Peyer's patch (tissue), 4 donors: ENCODE results near the gene STAT2. TPM values are rescaled to one million over a fixed set of nuclear protein-coding genes. Genes with fewer than 3 reads are reported as not detected.

Source experiments
- DNase-seq, 3 donors: peaks; one replicate each; pipeline ENCODE4 v3.0.0-alpha.2; 2017 to 2019
- H3K27ac ChIP-seq, 4 donors: fragments of 200-600 bp; sonication (generic); one replicate each; pipeline ENCODE4 v1.5.1; 2016 to 2019
- H3K27me3 ChIP-seq, 2 donors: fragments of 200-600 bp; sonication (generic); one replicate each; pipeline ENCODE4 v1.5.1; 2019
- H3K36me3 ChIP-seq, 3 donors: fragments of 200-600 bp; sonication (generic); one replicate each; pipeline ENCODE4 v1.5.1; 2016 to 2019
- H3K4me1 ChIP-seq, 4 donors: fragments of 200-600 bp; sonication (generic); one replicate each; pipeline ENCODE4 v1.5.1; 2016 to 2019
- H3K4me3 ChIP-seq, 4 donors: fragments of 200-600 bp; sonication (generic); 1 replicate in 3 of 4; 2 replicates in 1 of 4; pipeline ENCODE4 v1.5.1; 2016 to 2019; ENCODE audit warnings: mild to moderate bottlenecking in 1 of 4
- H3K9me3 ChIP-seq, 4 donors: fragments of 200-600 bp; sonication (generic); one replicate each; pipeline ENCODE4 v1.5.1; 2016 to 2019; ENCODE audit warnings: mild to moderate bottlenecking in 1 of 4
- POLR2A ChIP-seq, 2 donors: fragments of 450-650 bp; IDR thresholded peaks; one replicate each; pipeline ENCODE4 v1.5.1; 2017; ENCODE audit warnings: antibody characterized with exemption in 2 of 2, mild to moderate bottlenecking in 2 of 2, moderate library complexity in 2 of 2
- small RNA-seq, 2 donors: library from RNA; depleted of rRNA; stranded (forward); fragments of <200 nt; gene quantifications; one replicate each; pipeline ENCODE3, GENCODE V24; 2016
- total RNA-seq, 4 donors: library from RNA; depleted of rRNA; stranded (reverse); fragments of >200 nt; gene quantifications; one replicate each; pipeline ENCODE4 v1.1.0, GENCODE V29; 2016
- TF ChIP-seq, protein P1 (sequence below), 6 experiments: fragments of 450-650 bp in 4 of 6; fragments of 200-600 bp in 2 of 6; sonication (generic) in 1 of 6; IDR thresholded peaks; one replicate each; pipeline ENCODE4 v1.5.1; 2017 to 2019; ENCODE audit warnings: antibody characterized with exemption in 6 of 6, mild to moderate bottlenecking in 3 of 6, moderate library complexity in 1 of 6

The STAT2 gene
- total RNA-seq, 4 donors from 2014 or later, result 100 to 355 (median 164) TPM

DNA sequence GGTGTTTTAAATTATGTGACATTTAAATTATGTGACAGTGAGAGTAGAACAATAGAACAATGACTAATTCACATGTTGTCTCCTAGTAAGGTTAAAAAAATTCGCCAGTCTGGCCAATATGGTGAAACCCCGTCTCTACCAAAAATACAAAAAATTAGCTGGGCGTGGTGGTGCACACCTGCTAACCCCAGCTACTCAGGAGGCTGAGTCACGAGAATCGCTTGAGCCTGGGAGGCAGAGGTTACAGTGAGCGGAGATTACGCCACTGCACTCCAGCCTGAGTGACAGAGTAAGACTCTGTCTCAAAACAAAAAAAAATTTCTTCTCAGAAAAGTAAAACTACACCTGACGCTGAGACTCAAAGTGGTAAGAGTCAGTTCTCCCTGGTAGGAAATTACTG is 62.5 kb downstream of the STAT2 start:
- TF ChIP-seq POLR2A (IDR thresholded peaks at IDR 0.05), result no peak
- Histone ChIP-seq H3K27me3 (no peaks in the 10 kb centered on the region), H3K4me1 (peaks cover 3 to 58% (median 15%) of the 10 kb centered on the region in 4 donors), H3K36me3 (peaks cover 0 to 27% (median 0%) of the 10 kb centered on the region in 3 donors), H3K27ac (no peak overlapping the region), H3K4me3 (no peak overlapping the region), H3K9me3 (no peaks in the 10 kb centered on the region)
- DNase-seq, result no peak

DNA sequence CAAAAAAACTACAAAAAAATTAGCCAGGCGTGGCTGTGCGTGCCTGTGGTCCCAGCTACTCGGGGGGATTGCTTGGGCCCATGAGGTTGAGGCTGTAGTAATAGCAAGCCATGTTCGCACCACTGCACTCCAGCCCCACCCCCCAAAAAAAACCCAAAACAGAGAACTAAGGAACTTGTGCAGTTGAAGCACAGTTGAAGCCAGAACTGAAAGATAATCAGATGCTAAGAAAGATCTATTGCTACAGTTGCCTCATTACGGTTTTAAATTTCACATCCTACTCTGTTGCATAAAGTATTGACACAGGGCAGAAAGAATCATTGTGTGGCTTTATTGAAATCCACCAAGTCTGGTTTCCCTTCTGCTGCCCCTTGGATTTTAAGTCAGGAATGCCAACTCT is 63.6 kb downstream of the STAT2 start:
- peaks cover 0 to 37% (median 0%) of the 10 kb centered on the region in 3 donors for H3K36me3 ChIP-seq

DNA sequence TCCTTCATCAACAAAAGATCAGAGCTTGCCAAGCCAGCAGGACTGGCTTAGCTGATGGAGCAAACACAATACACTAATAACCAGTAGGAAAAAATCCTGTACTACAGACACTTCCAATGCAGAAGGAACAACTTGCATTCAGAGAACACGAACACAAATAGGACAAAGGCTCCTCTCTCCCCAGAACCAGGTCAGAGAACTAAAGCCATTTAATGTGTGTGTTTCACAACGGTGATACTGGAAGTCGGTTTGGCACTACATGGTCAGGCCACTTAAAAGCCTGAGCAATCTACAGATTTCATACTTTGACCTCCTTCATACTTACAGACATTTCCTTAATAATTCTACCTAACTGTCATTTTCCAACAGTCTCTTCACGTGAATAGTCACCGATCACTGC is 66.1 kb downstream of the STAT2 start:
- Histone ChIP-seq H3K9me3 (no peaks in the 10 kb centered on the region), H3K36me3 (peaks cover 0 to 60% (median 0%) of the 10 kb centered on the region in 3 donors), H3K27me3 (no peaks in the 10 kb centered on the region), H3K27ac (peak overlapping the region in 1 of 4 donors; percentile 60), H3K4me3 (no peak overlapping the region), H3K4me1 (peaks cover 3 to 43% (median 10%) of the 10 kb centered on the region in 4 donors)
- TF ChIP-seq POLR2A (IDR thresholded peaks at IDR 0.05), result no peak
- TF ChIP-seq, protein P1, sequence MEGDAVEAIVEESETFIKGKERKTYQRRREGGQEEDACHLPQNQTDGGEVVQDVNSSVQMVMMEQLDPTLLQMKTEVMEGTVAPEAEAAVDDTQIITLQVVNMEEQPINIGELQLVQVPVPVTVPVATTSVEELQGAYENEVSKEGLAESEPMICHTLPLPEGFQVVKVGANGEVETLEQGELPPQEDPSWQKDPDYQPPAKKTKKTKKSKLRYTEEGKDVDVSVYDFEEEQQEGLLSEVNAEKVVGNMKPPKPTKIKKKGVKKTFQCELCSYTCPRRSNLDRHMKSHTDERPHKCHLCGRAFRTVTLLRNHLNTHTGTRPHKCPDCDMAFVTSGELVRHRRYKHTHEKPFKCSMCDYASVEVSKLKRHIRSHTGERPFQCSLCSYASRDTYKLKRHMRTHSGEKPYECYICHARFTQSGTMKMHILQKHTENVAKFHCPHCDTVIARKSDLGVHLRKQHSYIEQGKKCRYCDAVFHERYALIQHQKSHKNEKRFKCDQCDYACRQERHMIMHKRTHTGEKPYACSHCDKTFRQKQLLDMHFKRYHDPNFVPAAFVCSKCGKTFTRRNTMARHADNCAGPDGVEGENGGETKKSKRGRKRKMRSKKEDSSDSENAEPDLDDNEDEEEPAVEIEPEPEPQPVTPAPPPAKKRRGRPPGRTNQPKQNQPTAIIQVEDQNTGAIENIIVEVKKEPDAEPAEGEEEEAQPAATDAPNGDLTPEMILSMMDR (IDR thresholded peaks at IDR 0.05), result no peak
- DNase-seq, result no peak

More for the DNA sequence above, 63.6 kb downstream of the STAT2 start:
- H3K4me3 ChIP-seq, result no peak overlapping the region
- H3K27ac ChIP-seq, result no peak overlapping the region
- peaks cover 3 to 57% (median 17%) of the 10 kb centered on the region in 4 donors for H3K4me1 ChIP-seq
- no peak for TF ChIP-seq POLR2A (IDR thresholded peaks at IDR 0.05)
- TF ChIP-seq, protein P1 (IDR thresholded peaks at IDR 0.05), result no peak
- no peaks in the 10 kb centered on the region for H3K9me3 ChIP-seq
- no peak for DNase-seq
- no peaks in the 10 kb centered on the region for H3K27me3 ChIP-seq

Small RNA genes lying within 50 kb of the gene (small RNA-seq; reads per million reads assigned to genes)
- 0 reads per million in 2 donors for gene RNU7-40P

Other genes starting within 250 kb of the STAT2 start
- gene RPL41, start 243.5 kb downstream of the STAT2 start, total RNA-seq, result 1,000 to 10,000 TPM; 1,852 to 2,996 (median 2,194) TPM
- 1 to 10 TPM; 2.0 to 5.5 (median 3.8) TPM for gene ZC3H10, start 241.8 kb downstream of the STAT2 start, total RNA-seq
- gene ESYT1, start 231.8 kb downstream of the STAT2 start, total RNA-seq, result 10 to 100 TPM; 36.3 to 62.7 (median 53.2) TPM
- gene MYL6B, start 207.5 kb downstream of the STAT2 start, total RNA-seq, result 10 to 100 TPM; 16.0 to 46.2 (median 21.3) TPM
- 1,000 to 10,000 TPM; 1,247 to 1,872 (median 1,541) TPM for gene MYL6, start 201.7 kb downstream of the STAT2 start, total RNA-seq
- 100 to 1,000 TPM in 3 of 4 donors, 10 to 100 TPM in 1; 85.6 to 299 (median 139) TPM for gene SMARCC2, start 170.6 kb downstream of the STAT2 start, total RNA-seq
- 10 to 100 TPM; 23.8 to 52.0 (median 37.6) TPM for gene RNF41, start 138.2 kb downstream of the STAT2 start, total RNA-seq
- 10 to 100 TPM; 15.3 to 25.3 (median 23.5) TPM for gene NABP2, start 135.8 kb downstream of the STAT2 start, total RNA-seq
- gene SLC39A5, start 130.1 kb downstream of the STAT2 start, total RNA-seq, result 100 to 1,000 TPM in 3 of 4 donors, 10 to 100 TPM in 1; 96.6 to 950 (median 626) TPM
- 10 to 100 TPM; 30.5 to 48.7 (median 36.6) TPM for gene ANKRD52, start 101.7 kb downstream of the STAT2 start, total RNA-seq
- gene COQ10A, start 93.2 kb downstream of the STAT2 start, total RNA-seq, result 10 to 100 TPM in 2 of 4 donors, 1 to 10 TPM in 2; 9.1 to 14.8 (median 11.8) TPM
- 100 to 1,000 TPM; 184 to 228 (median 203) TPM for gene CS, start 59.8 kb downstream of the STAT2 start, total RNA-seq
- gene CNPY2, start 44.1 kb downstream of the STAT2 start, total RNA-seq, result 100 to 1,000 TPM in 2 of 4 donors, 10 to 100 TPM in 2; 72.5 to 131 (median 91.0) TPM
- 100 to 1,000 TPM in 2 of 4 donors, 10 to 100 TPM in 2; 82.5 to 114 (median 95.4) TPM for gene PAN2, start 26.1 kb downstream of the STAT2 start, total RNA-seq
- 1 to 10 TPM in 2 of 4 donors, not detected in 2; 3.1 to 5.8 TPM for gene IL23A, start 21.2 kb downstream of the STAT2 start, total RNA-seq
- not detected for gene APOF, start 2.8 kb upstream of the STAT2 start, total RNA-seq
- 10 to 100 TPM in 1 of 4 donors, 1 to 10 TPM in 3; 4.8 to 47.0 (median 6.0) TPM for gene TIMELESS, start 89.3 kb upstream of the STAT2 start, total RNA-seq
- gene MIP, start 94.5 kb upstream of the STAT2 start, total RNA-seq, result not detected
- gene SPRYD4, start 108.5 kb upstream of the STAT2 start, total RNA-seq, result 1 to 10 TPM; 1.7 to 5.1 (median 3.7) TPM
- 1 to 10 TPM; 1.5 to 6.6 (median 2.6) TPM for gene GLS2, start 128.1 kb upstream of the STAT2 start, total RNA-seq
- 10 to 100 TPM; 10.7 to 22.3 (median 12.5) TPM for gene RBMS2, start 161.7 kb upstream of the STAT2 start, total RNA-seq